ENCODE data around the gene DGKD.

DGKD gene

GRCh38 chr2:233352141-233352842 is 2.0 kb upstream of the DGKD start:
- peaks cover 60% of the 10 kb centered on the region for H3K4me1 ChIP-seq (ENCODE audit: insufficient read depth, low read length, poor library complexity, severe bottlenecking)
- H3K9me2 ChIP-seq (replicated peaks; ENCODE audit: low read depth, low read length): no peaks in the 10 kb centered on the region
- H3K9me3 ChIP-seq (ENCODE audit: insufficient read depth, low read depth, low read length): no peaks in the 10 kb centered on the region
- no peaks in the 10 kb centered on the region for H3F3A ChIP-seq (ENCODE audit: low read depth)
- H3K27me3 ChIP-seq (ENCODE audit: insufficient read depth, low read length, poor library complexity, severe bottlenecking): no peaks in the 10 kb centered on the region
- no peak overlapping the region for H3K9ac ChIP-seq (ENCODE audit: low read depth, low read length, poor library complexity, severe bottlenecking)
- peaks cover 25% of the 10 kb centered on the region for H3K79me2 ChIP-seq (ENCODE audit: insufficient read depth, low read length)
- no peak overlapping the region for H3K4me2 ChIP-seq (ENCODE audit: low read depth, low read length, poor library complexity, severe bottlenecking)
- H3K36me3 ChIP-seq (ENCODE audit: insufficient read depth, low read length): no peaks in the 10 kb centered on the region
- no peak overlapping the region for H3K4me3 ChIP-seq (ENCODE audit: low read length, poor library complexity, severe bottlenecking)
- H4K20me1 ChIP-seq (ENCODE audit: insufficient read depth, low read length, poor library complexity, severe bottlenecking): peaks cover 24% of the 10 kb centered on the region
- TF ChIP-seq EZH2phosphoT487 (IDR thresholded peaks at IDR 0.05; ENCODE audit: borderline replicate concordance): no peak
- TF ChIP-seq, protein P1, sequence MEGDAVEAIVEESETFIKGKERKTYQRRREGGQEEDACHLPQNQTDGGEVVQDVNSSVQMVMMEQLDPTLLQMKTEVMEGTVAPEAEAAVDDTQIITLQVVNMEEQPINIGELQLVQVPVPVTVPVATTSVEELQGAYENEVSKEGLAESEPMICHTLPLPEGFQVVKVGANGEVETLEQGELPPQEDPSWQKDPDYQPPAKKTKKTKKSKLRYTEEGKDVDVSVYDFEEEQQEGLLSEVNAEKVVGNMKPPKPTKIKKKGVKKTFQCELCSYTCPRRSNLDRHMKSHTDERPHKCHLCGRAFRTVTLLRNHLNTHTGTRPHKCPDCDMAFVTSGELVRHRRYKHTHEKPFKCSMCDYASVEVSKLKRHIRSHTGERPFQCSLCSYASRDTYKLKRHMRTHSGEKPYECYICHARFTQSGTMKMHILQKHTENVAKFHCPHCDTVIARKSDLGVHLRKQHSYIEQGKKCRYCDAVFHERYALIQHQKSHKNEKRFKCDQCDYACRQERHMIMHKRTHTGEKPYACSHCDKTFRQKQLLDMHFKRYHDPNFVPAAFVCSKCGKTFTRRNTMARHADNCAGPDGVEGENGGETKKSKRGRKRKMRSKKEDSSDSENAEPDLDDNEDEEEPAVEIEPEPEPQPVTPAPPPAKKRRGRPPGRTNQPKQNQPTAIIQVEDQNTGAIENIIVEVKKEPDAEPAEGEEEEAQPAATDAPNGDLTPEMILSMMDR (conservative IDR thresholded peaks at IDR 0.05; ENCODE audit: low read length): no peak
- H2AFZ ChIP-seq (ENCODE audit: low read length): no peak overlapping the region

GRCh38 chr2:233353101-233353768 is 1.1 kb upstream of the DGKD start:
- H2AFZ ChIP-seq (ENCODE audit: low read length): peak overlapping the region; percentile 100; the same call in 1 of the 2 replicates
- no peaks in the 10 kb centered on the region for H3K9me3 ChIP-seq (ENCODE audit: insufficient read depth, low read depth, low read length)
- H4K20me1 ChIP-seq (ENCODE audit: insufficient read depth, low read length, poor library complexity, severe bottlenecking): peaks cover 28% of the 10 kb centered on the region
- TF ChIP-seq, protein P1 (conservative IDR thresholded peaks at IDR 0.05; ENCODE audit: low read length): no peak
- TF ChIP-seq EZH2phosphoT487 (IDR thresholded peaks at IDR 0.05; ENCODE audit: borderline replicate concordance): no peak
- H3K4me2 ChIP-seq (ENCODE audit: low read depth, low read length, poor library complexity, severe bottlenecking): peak overlapping the region; percentile 89
- no peaks in the 10 kb centered on the region for H3K36me3 ChIP-seq (ENCODE audit: insufficient read depth, low read length)
- peaks cover 69% of the 10 kb centered on the region for H3K4me1 ChIP-seq (ENCODE audit: insufficient read depth, low read length, poor library complexity, severe bottlenecking)
- no peak overlapping the region for H3K4me3 ChIP-seq (ENCODE audit: low read length, poor library complexity, severe bottlenecking)
- no peaks in the 10 kb centered on the region for H3K27me3 ChIP-seq (ENCODE audit: insufficient read depth, low read length, poor library complexity, severe bottlenecking)
- H3K9me2 ChIP-seq (replicated peaks; ENCODE audit: low read depth, low read length): no peaks in the 10 kb centered on the region
- H3K79me2 ChIP-seq (ENCODE audit: insufficient read depth, low read length): peaks cover 34% of the 10 kb centered on the region
- peak overlapping the region; percentile 47 for H3K9ac ChIP-seq (ENCODE audit: low read depth, low read length, poor library complexity, severe bottlenecking)
- no peaks in the 10 kb centered on the region for H3F3A ChIP-seq (ENCODE audit: low read depth)

DNA sequence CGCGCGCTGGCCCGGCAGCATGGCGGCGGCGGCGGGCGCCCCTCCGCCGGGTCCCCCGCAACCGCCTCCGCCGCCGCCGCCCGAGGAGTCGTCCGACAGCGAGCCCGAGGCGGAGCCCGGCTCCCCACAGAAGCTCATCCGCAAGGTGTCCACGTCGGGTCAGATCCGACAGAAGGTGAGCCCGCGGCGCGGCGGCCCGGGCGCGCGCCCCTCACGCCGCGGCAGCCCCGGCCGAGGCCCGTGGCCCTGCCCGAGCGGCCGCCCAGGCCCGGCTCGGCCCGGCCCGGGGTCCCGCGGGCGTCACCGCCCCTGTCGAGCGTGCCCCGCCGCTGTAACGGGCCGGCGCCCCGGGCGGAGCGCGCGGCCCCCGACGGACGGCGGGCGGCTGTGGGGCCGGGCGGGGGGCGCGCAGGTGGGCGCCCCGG is 218 bp downstream of the DGKD start:
- no peak overlapping the region for H3K9ac ChIP-seq (ENCODE audit: low read depth, low read length, poor library complexity, severe bottlenecking)

More for the DNA sequence above, 218 bp downstream of the DGKD start:
- H2AFZ ChIP-seq (ENCODE audit: low read length): no peak overlapping the region
- peak overlapping the region; percentile 58 for H3K4me3 ChIP-seq (ENCODE audit: low read length, poor library complexity, severe bottlenecking)
- H3K4me1 ChIP-seq (ENCODE audit: insufficient read depth, low read length, poor library complexity, severe bottlenecking): peaks cover 68% of the 10 kb centered on the region
- peaks cover 35% of the 10 kb centered on the region for H4K20me1 ChIP-seq (ENCODE audit: insufficient read depth, low read length, poor library complexity, severe bottlenecking)
- no peaks in the 10 kb centered on the region for H3K27me3 ChIP-seq (ENCODE audit: insufficient read depth, low read length, poor library complexity, severe bottlenecking)
- no peaks in the 10 kb centered on the region for H3K9me2 ChIP-seq (replicated peaks; ENCODE audit: low read depth, low read length)
- H3K9me3 ChIP-seq (ENCODE audit: insufficient read depth, low read depth, low read length): no peaks in the 10 kb centered on the region
- H3K4me2 ChIP-seq (ENCODE audit: low read depth, low read length, poor library complexity, severe bottlenecking): no peak overlapping the region
- no peaks in the 10 kb centered on the region for H3F3A ChIP-seq (ENCODE audit: low read depth)
- TF ChIP-seq EZH2phosphoT487 (IDR thresholded peaks at IDR 0.05; ENCODE audit: borderline replicate concordance): no peak
- TF ChIP-seq, protein P1 (conservative IDR thresholded peaks at IDR 0.05; ENCODE audit: low read length): no peak
- H3K79me2 ChIP-seq (ENCODE audit: insufficient read depth, low read length): peaks cover 47% of the 10 kb centered on the region
- H3K36me3 ChIP-seq (ENCODE audit: insufficient read depth, low read length): no peaks in the 10 kb centered on the region

Measured in Loucy (cell line).